GM21390 (cell line): ENCODE results near the gene SAMD4A.

ENCODE experiments used
- ATAC-seq: cut with Tn5 transposase; IDR thresholded peaks from one replicate; pipeline ENCODE4 v1.9.1; 2021; ENCODE audit not compliant: unreplicated experiment

SAMD4A gene, protein sequence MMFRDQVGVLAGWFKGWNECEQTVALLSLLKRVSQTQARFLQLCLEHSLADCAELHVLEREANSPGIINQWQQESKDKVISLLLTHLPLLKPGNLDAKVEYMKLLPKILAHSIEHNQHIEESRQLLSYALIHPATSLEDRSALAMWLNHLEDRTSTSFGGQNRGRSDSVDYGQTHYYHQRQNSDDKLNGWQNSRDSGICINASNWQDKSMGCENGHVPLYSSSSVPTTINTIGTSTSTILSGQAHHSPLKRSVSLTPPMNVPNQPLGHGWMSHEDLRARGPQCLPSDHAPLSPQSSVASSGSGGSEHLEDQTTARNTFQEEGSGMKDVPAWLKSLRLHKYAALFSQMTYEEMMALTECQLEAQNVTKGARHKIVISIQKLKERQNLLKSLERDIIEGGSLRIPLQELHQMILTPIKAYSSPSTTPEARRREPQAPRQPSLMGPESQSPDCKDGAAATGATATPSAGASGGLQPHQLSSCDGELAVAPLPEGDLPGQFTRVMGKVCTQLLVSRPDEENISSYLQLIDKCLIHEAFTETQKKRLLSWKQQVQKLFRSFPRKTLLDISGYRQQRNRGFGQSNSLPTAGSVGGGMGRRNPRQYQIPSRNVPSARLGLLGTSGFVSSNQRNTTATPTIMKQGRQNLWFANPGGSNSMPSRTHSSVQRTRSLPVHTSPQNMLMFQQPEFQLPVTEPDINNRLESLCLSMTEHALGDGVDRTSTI

DNA sequence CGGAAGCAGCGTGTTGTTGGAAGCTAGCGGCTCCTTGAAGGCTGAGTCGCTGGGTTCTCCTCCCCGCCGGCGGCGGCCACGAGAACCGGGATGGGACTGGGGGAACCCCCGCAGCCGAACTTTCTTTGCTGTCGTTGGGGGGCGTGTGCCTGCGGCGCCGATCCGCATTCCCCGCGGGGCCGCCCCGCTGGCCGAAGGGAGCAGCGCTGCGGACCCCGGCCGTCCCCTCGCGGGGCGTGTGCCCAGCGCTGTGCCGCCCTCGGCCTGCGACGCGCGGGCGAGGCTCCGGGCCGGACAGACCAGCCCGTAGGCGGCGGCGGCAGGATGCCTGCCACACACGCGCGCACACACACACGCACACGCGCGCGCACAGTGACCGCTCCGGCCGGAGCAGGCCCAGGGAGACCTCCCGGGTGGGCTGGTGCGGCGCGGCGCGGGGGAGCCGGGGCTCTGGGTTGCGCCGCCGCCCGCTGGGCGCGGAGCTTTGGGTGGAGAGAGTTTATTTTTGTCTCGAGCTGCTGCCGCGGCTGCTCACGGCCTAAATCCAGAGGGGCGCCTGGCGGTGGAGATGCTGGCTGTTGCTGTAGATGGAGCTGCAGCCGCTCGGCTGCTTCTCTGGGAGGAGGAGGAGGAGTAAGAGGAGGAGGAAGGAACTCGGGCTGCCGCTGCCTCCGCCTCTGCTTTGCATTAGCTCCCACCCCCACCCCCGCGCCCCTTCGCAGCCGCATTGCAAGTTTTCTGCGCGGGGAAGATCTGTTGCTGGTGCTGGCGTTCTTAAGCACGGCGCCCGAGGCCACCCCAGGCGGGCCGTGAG is at the start of gene SAMD4A:
TSS of gene SAMD4A (plus strand) at position 719 of the 814 bp plus-strand sequence. CDS start 789 bp downstream, outside the sequence.
- ATAC-seq = peak; percentile 37

DNA sequence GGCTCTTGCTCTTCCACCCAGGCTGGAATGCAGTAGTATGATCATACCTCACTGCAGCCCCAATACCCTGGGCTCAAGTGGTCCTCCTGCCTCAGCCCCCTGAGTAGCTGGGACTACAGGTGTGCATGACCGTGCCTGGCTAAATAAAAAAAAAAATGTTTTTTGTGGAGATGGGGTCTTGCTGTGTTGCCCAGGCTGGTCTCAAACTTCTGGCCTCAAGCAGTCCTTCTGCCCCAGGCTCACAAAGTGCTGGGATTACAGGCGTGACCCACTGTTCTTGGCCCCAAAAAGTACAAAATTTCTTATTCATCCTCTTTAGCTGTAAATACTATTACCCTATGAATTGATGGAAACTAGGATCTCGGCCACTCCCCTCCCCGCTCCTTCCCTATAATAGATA is 42.5 kb upstream of the SAMD4A start:
- ATAC-seq = no peak

DNA sequence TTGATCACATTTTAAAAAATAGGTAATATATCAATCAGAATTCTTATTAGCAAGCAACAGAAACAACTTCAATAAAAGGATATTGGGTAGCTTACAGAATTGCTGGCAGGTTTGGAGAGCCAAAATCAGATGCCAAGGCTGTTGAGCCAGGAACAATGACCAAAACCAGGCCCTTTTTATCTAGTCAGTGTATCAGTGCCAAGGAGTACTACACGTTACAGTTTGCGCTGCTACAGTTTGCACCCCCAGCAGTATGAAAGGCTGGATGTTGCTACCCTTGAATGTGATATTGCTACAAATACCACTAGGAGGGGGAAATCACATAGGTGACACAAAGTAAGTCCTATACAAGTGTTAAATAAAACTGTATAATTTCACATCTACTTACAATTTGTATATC is 38.0 kb upstream of the SAMD4A start:
- ATAC-seq = no peak

DNA sequence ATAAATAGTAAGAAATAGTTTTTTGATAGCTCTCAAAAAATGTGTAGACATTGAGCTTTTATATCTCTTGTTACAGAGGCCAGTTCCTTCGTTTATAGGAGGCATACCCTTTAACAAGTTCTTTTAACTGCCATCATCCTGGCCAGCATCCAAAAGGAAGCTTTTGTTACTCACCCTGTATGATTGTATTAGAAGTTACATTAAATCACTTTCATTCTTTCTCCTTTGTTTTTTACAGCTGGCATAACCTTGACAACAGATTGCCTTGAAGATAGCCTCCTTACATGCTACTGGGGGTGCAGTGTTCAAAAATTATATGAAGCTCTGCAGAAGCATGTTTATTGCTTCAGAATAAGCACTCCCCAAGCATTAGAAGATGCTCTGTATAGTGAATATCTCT is 37.1 kb upstream of the SAMD4A start:
- no peak for ATAC-seq

DNA sequence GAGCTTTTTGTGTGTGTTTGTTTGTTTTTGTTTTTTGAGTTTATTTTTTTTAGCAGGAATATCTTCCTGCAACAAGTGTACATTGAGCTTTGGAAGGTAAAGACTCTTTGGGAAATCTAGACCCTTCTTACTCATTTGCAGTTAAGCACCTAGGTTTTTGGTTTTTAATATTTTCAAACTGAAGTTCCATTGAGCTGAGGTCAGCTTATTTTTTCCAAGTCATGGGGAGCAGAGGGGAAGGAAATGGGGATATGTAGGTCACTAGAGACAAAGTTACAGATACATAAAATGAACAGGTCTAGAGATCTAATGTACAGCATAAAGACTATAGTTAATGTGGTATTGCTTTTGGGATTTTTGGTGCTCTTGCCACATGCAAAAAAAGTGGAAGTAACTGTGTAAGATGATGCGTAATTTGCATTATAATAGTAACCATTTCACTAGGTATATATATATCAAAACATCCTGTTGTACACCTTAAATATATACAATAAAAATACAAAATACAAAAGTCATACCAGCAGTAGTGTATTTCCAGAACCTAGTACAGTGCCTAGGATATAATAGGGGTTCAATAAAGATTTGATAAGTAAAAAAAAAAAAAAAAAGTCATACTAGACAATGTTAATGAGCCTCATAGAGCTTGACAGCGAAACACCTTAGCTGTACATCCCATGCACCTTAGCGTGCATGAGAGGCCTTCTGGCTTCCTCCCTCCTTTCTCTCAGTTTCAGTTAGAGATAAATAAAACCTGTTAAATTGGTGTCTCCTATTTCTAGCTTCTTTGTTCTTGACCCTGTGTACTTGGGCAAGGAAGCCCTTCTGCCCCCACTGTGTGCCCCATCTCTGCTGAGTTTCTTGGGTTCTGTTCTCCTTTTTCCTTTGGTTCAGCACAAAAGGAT is 34.6 kb upstream of the SAMD4A start:
- peak; percentile 93 for ATAC-seq

DNA sequence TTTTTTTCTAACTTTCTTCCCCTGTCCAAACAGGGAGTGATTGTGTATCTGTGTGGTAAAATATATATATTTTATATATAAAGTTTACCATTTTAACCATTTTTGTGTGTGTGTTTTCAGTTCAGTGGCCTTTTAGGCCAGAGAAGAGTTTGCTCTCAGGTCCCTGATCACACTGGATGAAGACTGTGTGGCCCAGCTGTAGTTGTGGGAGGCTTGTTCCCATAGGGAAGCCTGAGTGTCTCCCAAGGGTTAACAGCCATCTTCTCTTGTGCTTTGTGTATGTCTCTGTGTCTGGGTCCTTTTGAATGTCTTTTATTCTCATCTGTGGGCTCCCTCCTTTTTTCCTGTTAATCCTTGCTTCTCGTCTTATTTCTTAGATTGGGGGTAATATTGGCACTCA is 33.8 kb upstream of the SAMD4A start:
- peak; percentile 11 for ATAC-seq

DNA sequence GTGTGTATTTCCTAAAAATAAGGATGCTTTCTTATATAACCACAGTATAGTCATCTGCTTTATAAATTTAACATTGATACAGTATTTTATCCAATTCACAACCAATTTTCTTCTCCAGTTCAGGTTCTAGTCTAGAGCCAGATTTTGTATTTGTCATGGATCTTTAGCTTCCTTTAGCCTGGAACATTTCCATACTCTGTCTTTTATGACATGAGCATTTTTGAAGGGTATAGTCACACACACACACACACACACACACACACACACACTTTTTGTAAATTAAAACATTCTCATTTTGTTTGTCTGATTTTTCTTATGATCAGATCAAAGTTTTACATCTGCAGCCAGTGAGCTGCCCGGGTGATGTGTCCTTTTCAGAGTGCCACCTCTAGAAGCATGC is 31.8 kb upstream of the SAMD4A start:
- no peak for ATAC-seq

DNA sequence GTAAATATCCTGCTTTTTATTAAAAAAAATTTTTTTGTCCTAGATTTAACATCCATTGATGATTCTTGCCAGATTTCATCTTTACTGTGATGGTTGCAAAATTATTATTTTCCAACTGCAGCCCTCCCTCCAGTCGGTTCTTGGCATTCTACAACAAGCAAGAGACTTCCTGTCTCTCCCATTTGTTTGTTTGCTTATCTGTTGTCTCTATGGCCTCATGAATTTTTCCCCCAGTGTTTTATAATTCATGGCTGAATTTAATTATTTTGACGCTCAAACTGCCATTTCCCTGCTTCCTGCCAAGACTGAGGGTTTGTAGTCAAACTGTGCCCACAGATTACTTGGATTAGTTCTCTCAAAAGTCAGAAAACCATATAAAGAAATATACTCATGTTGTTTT is 31.3 kb upstream of the SAMD4A start:
- ATAC-seq = no peak

DNA sequence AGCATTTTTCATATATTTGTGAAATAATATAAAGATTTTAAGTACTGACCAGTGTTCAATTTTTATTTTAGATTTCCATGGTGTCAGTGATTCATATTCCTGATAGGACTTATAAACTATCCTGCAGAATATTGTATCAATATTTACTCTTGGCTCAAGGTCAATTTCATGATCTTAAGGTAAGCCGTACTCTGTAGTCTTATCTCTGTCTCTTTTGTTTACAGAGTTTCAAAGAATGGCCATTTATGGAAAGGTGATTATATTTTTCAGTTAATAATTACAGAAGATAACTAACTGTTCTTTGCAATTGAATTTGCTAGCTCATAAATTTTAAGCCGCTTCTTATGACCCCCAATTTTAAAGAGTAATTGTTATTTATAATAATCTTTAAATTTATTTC is 29.3 kb upstream of the SAMD4A start:
- no peak for ATAC-seq

DNA sequence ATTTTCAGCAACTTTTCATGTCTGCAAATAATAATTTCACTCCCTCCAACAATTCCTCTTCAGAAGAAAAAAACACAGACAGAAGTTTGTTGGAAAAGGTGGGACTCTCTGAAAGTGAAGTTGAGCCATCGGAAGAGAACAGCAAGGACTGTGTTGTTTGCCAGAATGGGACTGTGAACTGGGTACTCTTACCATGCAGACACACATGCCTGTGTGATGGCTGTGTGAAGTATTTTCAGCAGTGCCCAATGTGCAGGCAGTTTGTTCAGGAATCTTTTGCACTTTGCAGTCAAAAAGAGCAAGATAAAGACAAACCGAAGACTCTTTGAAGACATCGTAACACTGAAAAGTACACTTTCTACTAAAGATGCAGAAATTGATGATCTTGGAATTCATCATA is 28.9 kb upstream of the SAMD4A start:
- ATAC-seq = no peak

DNA sequence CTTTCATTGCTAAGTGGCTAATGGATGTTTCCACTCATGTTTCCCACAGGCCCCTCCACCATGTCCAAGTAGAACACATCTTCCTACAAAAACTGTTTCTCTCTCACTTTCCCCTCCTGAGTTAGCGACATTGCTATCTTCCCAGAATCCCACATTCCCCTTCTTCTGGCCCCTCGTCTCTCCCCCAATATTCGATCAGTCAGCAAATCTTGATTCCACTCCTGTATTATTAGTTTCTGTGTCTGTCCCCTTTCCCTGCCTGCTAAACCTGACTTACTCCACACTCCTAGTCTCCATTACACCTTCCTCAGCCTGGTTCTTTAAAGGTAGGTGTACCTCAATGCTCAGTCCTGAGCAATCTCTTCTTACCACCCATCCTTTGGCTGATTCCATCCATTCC is 19.3 kb upstream of the SAMD4A start:
- no peak for ATAC-seq

DNA sequence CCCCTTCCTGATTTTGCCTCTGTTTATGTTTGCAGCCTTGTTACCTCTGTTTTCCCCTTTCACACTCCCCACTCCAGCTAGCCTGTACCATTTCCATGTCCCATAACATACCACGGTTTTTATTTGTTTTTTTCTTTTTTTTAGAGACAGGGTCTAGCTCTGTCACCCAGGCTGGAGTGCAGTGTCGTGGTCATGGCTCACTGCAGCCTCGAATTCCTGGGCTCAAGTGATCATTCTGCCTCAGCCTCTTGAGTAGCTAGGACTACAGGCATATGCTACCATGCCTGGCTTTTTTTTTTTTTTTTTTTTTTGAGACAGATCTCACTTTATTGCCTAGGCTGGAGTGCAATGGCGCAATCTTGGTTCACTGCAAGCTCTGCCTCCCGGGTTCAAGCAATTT is 18.4 kb upstream of the SAMD4A start:
- no peak for ATAC-seq

DNA sequence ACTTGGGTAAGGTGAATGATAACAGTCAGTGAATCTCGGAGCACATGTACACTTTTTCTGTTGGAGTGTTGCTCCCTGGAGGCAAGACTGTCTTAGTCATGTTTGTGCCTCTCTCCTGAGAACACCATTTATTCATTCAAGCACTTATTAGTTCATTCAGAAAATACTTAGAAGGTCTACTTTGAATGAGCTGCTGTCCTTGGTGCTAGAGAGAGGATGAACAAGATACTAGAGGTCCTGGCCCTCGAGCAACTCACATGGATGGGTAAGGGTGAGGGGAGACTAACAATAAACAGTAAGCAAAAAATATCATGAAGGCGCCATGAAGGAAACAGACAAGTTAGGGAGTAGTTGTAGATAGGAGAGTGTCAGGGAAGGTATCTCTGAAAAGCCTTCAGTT is 17.1 kb upstream of the SAMD4A start:
- ATAC-seq = no peak

DNA sequence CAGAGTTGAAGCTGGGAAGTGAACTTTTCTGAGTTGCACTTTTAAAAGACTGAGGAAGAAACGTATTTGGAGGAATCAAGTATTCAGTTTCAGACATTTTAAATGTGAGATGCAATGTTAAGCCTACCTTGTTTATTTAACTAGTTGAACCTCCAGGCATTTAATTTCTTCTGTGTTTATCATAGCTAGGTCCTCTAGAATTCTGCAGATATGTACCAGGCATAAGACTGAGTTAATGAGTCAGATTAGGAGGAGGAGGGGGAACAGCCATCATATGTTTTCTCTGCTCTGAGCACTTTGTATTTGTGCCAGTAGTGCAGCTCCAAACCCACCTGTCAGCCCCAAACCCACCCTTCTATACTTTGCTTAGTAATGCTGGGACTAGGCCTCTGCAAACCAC is 16.4 kb upstream of the SAMD4A start:
- ATAC-seq = no peak

DNA sequence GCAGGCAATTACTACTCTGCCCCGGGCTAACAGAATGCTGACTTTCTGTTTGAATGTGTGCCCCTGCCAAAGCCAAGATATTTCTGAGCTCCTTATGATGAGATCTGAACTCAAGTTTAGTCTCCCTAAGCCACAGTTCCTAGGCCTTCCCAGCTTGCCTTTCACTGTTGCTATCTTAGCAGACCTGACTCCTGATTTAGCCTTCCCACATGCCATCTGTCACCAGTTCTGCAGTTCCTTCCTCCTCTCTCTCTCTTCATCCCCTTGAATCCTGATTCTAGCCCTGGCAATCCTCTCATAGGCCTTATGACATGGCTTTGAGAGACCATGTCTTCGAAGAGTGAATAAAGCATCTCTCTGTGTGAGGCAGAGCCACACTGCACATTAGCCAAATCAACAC is 12.5 kb upstream of the SAMD4A start:
- no peak for ATAC-seq

DNA sequence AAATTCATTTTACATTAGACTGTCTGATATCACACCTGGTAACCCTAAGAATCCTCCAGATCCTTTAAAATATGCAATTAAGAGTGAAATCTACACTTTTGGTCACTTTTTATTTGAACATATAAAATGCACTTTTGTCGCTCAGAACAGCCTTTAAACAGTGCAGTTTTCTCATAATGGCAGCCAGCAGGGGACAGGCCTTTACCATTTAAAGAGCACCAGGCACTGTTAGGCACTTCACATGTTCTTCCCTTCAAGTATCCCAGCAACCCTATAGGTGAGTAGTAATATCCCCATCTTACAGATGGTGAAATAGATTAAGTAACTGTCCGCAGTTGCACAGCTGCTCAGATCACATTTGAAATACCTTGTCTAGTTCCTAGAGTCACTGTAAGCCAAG is 11.3 kb upstream of the SAMD4A start:
- ATAC-seq = no peak

DNA sequence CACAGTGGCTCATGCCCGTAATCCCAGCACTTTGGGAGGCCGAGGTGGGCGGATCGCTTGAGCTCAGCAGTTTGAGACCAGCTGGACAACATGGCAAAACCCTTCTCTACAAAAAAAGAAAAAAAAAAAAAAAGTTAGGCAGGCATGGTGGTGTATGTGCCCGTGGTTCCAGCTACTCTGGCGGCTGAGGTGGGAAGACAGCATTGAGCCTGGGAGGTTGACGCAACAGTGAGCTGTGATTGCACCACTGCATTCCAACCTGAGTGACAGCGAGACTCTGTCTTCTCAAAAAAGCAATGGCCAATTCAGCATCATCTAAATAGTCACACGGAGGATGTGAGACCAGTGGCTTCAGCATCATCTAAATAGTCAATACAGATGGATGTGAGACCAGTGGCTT is 10.4 kb upstream of the SAMD4A start:
- no peak for ATAC-seq

DNA sequence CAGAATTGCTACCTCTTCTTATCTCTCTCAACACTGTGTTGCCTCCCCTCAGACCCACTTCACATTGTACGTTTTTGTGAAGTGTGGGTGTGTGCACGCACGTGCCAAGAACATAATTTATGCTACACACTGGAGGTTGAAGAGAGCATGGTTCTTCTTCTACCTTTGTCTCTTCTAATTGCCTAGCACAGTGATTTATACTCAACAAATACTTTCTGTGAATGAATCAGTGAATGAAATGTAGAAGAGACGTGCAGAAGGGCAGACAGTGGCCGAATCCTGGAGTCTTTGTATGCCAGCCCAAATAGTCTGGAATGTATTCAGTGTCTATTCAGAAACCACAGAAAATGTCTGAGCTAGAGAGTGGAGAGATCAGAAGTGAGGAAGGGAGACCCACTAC is 4.6 kb upstream of the SAMD4A start:
- no peak for ATAC-seq

DNA sequence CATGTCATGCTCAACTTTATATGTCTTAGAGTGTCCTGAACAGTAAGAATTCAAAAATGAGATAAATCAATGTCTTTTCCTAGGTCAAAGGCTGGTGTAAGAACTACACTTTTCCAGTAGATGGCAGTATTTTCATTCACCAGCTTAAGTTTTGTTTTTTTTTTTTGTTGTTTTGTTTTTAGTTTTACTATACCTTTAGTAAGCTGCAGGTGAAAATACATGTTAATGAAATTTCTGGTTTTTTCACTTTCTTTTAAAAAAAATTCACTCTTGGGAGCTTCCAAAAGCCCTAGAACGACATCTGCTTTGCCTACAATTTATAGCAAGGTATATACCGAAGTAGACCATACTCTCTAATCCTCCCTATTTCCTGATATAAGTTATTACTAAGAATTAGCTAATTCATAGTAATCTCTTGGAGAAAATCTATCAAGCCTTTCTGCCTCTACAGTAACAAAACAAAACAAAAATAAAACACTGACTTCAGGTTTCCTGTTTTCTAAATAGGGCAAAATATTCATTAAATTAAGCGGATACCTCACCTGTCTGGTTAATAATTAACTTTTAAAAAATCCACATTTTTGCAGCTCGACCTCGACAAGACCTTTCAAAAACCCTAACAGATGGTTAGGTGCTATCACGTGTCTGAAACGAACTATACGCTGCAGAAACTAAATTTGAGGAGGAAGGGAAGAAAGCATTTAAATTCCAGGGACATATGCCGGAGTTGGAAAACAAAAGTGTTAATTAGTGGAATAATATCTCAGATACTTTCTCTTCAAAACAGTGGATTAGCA is 2.7 kb upstream of the SAMD4A start:
- no peak for ATAC-seq
